DOHH2 (cell line): ENCODE measurements around the gene SEC16A.

Experiments used
- H3F3A ChIP-seq: fragments of 200-600 bp; sonication (generic), shearing (Covaris generic); 2 replicates; pipeline ENCODE4 v1.6.0; 2016; ENCODE audit warnings: antibody characterized with exemption, mild to moderate bottlenecking; ENCODE audit not compliant: control insufficient read depth, insufficient read depth
- H3K27ac ChIP-seq: fragments of 200-600 bp; sonication (generic); 2 replicates; pipeline ENCODE4 v1.5.1; 2014; ENCODE audit warnings: low read depth, mild to moderate bottlenecking, low read length, moderate library complexity
- H3K27me3 ChIP-seq: fragments of 200-600 bp; sonication (generic); 2 replicates; pipeline ENCODE4 v1.6.1; 2014; ENCODE audit warnings: mild to moderate bottlenecking, low read length, mixed read lengths; ENCODE audit not compliant: control insufficient read depth
- H3K36me3 ChIP-seq: fragments of 200-600 bp; sonication (generic); 2 replicates; pipeline ENCODE4 v1.6.1; 2014; ENCODE audit warnings: mild to moderate bottlenecking, low read length, moderate library complexity, mixed read lengths; ENCODE audit not compliant: control insufficient read depth
- H3K4me1 ChIP-seq: fragments of 200-600 bp; sonication (generic); 2 replicates; pipeline ENCODE4 v1.6.1; 2014; ENCODE audit warnings: mild to moderate bottlenecking, low read length, mixed read lengths; ENCODE audit not compliant: control insufficient read depth
- H3K4me2 ChIP-seq: fragments of 200-600 bp; sonication (generic); 2 replicates; pipeline ENCODE4 v1.6.0; 2014; ENCODE audit warnings: mild to moderate bottlenecking, low read length, moderate library complexity
- H3K4me3 ChIP-seq: fragments of 200-600 bp; sonication (generic); 2 replicates; pipeline ENCODE4 v1.5.1; 2014; ENCODE audit warnings: mild to moderate bottlenecking, low read length, mixed read lengths
- H3K79me2 ChIP-seq: fragments of 200-600 bp; sonication (generic); 2 replicates; pipeline ENCODE4 v1.6.1; 2014; ENCODE audit warnings: mild to moderate bottlenecking, low read length, mixed read lengths; ENCODE audit not compliant: control insufficient read depth
- H3K9me2 ChIP-seq: fragments of 200-600 bp; sonication (generic); replicated peaks from 2 replicates; pipeline ENCODE4 v1.6.1; 2014; ENCODE audit warnings: mild to moderate bottlenecking, low read length, mixed read lengths; ENCODE audit not compliant: control insufficient read depth
- H3K9me3 ChIP-seq: fragments of 200-600 bp; sonication (generic); 2 replicates; pipeline ENCODE4 v1.6.1; 2014; ENCODE audit warnings: antibody characterized with exemption, low read length, mixed read lengths; ENCODE audit not compliant: control insufficient read depth, insufficient read depth
- H4K20me1 ChIP-seq: fragments of 200-600 bp; sonication (generic); 2 replicates; pipeline ENCODE4 v1.6.0; 2014; ENCODE audit warnings: low read depth, mild to moderate bottlenecking, antibody characterized with exemption, low read length, moderate library complexity; ENCODE audit not compliant: control insufficient read depth, insufficient read depth
- EZH2phosphoT487 ChIP-seq: fragments of 200-600 bp; sonication (generic); IDR thresholded peaks from 2 replicates; pipeline ENCODE4 v1.6.1; 2017; ENCODE audit warnings: borderline replicate concordance, mild to moderate bottlenecking, antibody characterized with exemption, low read length, moderate library complexity, mixed read lengths
- TF ChIP-seq, protein P1 (sequence below): fragments of 200-600 bp; sonication (generic); IDR thresholded peaks from one replicate; pipeline ENCODE4 v1.5.1; 2014; ENCODE audit warnings: antibody characterized with exemption, mild to moderate bottlenecking, low read depth, low read length; ENCODE audit not compliant: poor library complexity, severe bottlenecking

The SEC16A gene

DNA sequence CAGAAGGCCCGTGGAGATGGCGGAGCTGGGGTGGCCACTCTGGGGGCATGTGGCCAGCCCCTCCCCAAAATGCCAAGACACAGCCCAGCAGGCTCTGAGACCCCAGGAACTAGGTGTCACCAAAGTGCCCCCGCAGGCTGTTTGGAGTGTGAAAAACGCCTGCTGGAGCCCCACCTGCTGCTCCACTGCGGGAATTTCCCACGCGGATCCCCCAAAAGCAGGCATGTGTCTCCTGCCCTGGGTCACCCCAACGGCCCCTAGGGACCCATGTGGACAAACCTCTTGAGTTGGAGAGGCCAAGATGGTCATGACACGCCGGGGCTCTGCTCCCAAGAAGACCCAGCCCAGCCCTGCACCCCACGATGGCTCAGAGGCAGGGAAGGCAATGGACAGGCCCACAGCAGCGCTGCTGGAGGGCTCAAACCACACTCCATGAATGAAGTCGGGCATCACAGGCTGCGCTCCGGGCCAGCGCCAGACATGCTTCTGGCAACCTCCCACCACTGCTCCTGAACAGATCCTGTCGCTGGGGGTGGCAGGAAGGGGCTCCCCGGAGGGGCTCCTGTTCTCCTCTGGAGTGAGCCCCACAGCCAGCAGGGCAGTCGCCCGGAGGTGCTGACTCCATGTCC, 47.7 kb upstream of the SEC16A start:
- H3F3A ChIP-seq, result no peaks in the 10 kb centered on the region
- no peaks in the 10 kb centered on the region for H3K9me3 ChIP-seq
- no peaks in the 10 kb centered on the region for H3K9me2 ChIP-seq
- H4K20me1 ChIP-seq, result peaks cover 21% of the 10 kb centered on the region; the same call in 1 of the 2 replicates
- H3K4me2 ChIP-seq, result no peak overlapping the region
- TF ChIP-seq, protein P1, sequence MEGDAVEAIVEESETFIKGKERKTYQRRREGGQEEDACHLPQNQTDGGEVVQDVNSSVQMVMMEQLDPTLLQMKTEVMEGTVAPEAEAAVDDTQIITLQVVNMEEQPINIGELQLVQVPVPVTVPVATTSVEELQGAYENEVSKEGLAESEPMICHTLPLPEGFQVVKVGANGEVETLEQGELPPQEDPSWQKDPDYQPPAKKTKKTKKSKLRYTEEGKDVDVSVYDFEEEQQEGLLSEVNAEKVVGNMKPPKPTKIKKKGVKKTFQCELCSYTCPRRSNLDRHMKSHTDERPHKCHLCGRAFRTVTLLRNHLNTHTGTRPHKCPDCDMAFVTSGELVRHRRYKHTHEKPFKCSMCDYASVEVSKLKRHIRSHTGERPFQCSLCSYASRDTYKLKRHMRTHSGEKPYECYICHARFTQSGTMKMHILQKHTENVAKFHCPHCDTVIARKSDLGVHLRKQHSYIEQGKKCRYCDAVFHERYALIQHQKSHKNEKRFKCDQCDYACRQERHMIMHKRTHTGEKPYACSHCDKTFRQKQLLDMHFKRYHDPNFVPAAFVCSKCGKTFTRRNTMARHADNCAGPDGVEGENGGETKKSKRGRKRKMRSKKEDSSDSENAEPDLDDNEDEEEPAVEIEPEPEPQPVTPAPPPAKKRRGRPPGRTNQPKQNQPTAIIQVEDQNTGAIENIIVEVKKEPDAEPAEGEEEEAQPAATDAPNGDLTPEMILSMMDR, result no peak
- TF ChIP-seq EZH2phosphoT487, result no peak
- H3K4me3 ChIP-seq, result no peak overlapping the region
- H3K4me1 ChIP-seq, result peaks cover 36% of the 10 kb centered on the region
- H3K27me3 ChIP-seq, result no peaks in the 10 kb centered on the region
- H3K27ac ChIP-seq, result no peak overlapping the region
- peaks cover 14% of the 10 kb centered on the region for H3K79me2 ChIP-seq
- H3K36me3 ChIP-seq, result no peaks in the 10 kb centered on the region

DNA sequence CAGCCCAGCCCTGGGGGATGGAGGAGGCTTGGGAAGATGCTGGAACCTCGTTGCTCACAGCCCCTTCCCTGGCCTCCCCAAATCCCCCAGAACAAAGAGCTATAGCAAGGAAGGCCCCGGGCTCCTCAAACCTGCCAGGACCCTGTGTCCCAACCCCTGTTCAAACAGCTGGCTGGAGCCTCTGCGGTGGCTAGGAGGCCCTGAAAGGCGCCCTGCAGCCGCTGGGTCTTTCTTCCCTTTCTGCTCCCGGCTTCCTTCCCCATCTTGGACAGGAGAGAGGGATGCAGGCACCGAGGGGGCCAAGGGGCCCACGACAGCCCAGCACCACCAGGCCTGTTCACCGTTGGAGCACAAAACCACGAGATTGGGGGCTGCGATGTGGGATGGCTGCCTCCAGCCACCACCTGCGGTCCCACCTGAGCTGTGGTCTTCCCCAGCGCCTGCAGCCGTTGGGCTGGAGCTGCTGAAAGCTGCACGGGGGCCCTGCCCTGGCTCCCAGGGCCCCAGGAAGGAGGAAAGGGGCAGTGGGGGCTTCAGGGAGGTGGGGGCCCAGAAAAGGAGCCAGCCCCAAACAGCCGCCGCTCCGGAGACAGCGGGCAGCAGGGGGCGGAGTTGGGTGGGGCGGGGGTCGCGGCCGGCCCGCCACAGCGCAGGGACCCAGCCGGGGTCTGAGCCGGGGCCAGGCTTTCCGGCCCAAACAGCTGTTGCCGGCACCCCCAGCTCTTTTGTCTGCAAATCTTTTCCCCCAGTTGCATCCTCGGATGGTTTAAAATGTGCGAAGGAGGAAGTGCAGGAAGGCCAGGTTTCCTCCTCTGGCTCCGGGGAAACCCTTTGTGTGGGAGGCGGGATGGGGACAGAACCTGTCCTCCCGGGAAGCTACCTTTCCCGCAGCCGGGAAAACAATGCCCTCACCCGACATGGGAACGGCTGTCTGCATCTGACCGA, 46.9 kb upstream of the SEC16A start:
- H3K4me1 ChIP-seq, result peaks cover 31% of the 10 kb centered on the region
- H3K4me2 ChIP-seq, result no peak overlapping the region
- H3F3A ChIP-seq, result no peaks in the 10 kb centered on the region
- H3K27ac ChIP-seq, result no peak overlapping the region
- H3K79me2 ChIP-seq, result peaks cover 14% of the 10 kb centered on the region
- H4K20me1 ChIP-seq, result peaks cover 21% of the 10 kb centered on the region; the same call in 1 of the 2 replicates
- TF ChIP-seq EZH2phosphoT487, result no peak
- H3K4me3 ChIP-seq, result no peak overlapping the region
- no peaks in the 10 kb centered on the region for H3K9me3 ChIP-seq
- no peaks in the 10 kb centered on the region for H3K27me3 ChIP-seq
- no peaks in the 10 kb centered on the region for H3K9me2 ChIP-seq
- H3K36me3 ChIP-seq, result no peaks in the 10 kb centered on the region

DNA sequence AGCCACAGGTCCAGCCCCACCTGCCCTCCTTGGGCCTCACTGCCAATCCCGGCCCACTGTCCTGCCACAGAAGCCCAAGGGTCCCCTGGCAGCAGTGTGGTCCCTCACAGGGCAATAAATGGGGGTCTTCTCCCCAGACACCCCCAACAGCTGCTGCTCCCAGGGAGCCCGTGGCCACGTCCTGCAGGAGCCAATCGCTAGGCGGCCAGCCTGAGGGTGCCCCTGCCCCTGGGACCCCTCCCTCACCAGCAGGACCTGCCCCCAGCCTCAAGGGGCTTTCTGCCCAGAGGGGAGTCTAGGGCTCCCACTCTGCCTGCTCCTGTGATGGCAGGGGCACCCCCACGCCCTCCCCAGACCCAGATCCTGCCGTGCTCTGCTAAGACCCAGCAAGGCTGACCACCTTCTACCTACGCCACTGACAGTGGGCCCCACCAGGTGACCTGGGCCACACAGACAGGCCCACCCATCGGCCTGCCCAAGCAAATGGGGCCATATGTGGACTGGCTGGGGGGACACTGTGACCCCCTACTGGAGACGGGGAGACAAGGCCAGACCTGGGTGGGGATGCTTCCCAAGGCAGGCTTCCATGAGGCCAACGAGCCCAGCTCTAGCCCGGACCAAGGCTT, 46.0 kb upstream of the SEC16A start:
- H4K20me1 ChIP-seq, result peaks cover 21% of the 10 kb centered on the region; the same call in 1 of the 2 replicates
- H3K79me2 ChIP-seq, result peaks cover 14% of the 10 kb centered on the region
- no peaks in the 10 kb centered on the region for H3F3A ChIP-seq
- H3K9me3 ChIP-seq, result no peaks in the 10 kb centered on the region
- no peak overlapping the region for H3K4me3 ChIP-seq
- no peaks in the 10 kb centered on the region for H3K36me3 ChIP-seq
- H3K27ac ChIP-seq, result no peak overlapping the region
- H3K9me2 ChIP-seq, result no peaks in the 10 kb centered on the region
- no peak overlapping the region for H3K4me2 ChIP-seq
- TF ChIP-seq, protein P1, result no peak
- no peak for TF ChIP-seq EZH2phosphoT487
- no peaks in the 10 kb centered on the region for H3K27me3 ChIP-seq
- peaks cover 30% of the 10 kb centered on the region for H3K4me1 ChIP-seq
